HG03103 (cell line): ENCODE data around the gene GATA3.

Source experiments
- ATAC-seq: cut with Tn5 transposase; IDR thresholded peaks from one replicate; pipeline ENCODE4 v1.9.1; 2021; ENCODE audit warnings: low read depth; ENCODE audit not compliant: unreplicated experiment

Gene GATA3

GRCh38 chr10:8037941-8038894, 16.3 kb upstream of the GATA3 start:
- no peak for ATAC-seq

- no peak for ATAC-seq
Measured at GRCh38 chr10:8039321-8039881, 15.1 kb upstream of the GATA3 start.

- no peak for ATAC-seq
Measured at GRCh38 chr10:8040651-8041050, 13.8 kb upstream of the GATA3 start.

- no peak for ATAC-seq
Measured at GRCh38 chr10:8041284-8041991, 13.1 kb upstream of the GATA3 start.

DNA sequence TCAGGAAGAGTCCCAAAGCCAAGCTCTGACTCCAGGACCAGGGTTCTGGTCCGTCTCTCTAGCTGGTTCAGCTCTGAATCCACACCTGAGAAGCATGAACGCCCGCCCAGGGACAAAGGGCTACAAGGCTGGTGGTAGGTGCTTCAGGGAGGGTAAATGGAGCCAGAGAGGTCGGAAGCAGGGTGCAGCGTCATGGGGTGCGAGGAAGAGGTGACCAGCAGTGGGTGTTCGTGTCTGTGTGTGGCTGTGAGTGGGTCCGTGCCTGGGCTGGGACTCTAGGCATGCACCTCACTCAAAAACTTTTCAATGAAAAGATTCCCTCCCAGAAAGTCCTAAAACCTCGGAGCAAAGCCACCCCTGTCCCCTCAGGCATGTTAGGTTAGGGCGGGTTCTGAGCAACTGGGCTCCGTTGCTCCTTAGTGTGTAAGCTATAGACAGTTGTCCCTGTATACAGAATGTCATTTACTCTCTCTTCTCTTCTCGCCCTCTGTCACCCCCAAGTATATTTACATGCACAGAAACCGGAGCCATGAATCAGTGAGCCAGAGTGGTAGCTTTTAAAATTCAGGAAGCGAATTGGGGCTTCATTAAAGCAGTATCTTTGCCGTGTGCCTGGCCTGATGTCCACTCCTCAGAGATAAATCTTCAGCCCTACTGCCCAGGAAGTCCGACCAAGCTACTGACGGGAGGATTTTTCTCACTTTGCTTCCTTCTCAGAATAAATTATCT, 12.3 kb upstream of the GATA3 start:
- ATAC-seq: no peak

DNA sequence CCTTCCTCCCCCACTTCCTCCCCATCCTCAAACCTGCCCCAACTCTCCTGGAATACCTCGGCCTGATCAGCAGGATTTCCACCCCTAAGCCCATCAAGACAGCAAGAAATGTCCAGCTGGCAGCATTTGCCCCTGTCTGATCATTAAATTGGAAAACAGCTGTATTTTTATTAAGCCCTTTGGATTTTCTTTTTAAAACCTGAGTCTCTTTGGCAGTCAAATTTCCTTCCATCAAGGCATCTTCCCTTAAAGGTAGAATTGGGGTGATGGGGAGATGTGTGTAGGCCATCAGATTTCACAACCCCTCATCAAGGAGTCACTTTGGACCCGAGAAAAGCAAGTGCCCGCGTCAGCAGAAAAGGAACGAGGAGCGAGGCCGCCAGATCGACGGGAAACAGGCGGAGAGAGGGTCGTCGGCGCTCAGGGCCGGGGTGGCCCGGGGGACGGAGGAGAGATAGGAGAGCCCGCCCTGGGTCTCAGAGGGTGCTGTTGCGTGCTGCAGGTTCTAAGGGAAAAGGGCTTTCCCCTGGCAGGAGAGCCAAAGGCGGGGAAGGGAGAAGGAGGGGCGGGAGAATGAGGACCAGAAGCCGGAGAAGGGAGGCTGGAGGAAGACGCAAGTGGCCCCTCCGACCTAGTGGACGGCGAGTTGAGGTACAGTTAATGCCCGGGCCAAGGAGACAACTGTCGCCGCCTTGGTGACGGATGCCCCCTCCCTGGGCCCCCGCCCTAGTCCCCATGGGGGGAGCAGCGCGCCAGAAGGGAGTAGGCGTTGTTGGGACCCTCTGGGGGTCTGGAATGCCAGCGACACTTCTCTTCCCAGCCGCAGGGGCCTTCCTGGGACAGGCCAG, 11.5 kb upstream of the GATA3 start:
- no peak for ATAC-seq

- no peak for ATAC-seq
Measured at GRCh38 chr10:8043569-8044306, 10.8 kb upstream of the GATA3 start.

GRCh38 chr10:8044331-8044907, 10.1 kb upstream of the GATA3 start:
- ATAC-seq: no peak

- no peak for ATAC-seq
Measured at GRCh38 chr10:8044908-8045725, 9.4 kb upstream of the GATA3 start.

GRCh38 chr10:8045726-8046494, 8.6 kb upstream of the GATA3 start:
- no peak for ATAC-seq

DNA sequence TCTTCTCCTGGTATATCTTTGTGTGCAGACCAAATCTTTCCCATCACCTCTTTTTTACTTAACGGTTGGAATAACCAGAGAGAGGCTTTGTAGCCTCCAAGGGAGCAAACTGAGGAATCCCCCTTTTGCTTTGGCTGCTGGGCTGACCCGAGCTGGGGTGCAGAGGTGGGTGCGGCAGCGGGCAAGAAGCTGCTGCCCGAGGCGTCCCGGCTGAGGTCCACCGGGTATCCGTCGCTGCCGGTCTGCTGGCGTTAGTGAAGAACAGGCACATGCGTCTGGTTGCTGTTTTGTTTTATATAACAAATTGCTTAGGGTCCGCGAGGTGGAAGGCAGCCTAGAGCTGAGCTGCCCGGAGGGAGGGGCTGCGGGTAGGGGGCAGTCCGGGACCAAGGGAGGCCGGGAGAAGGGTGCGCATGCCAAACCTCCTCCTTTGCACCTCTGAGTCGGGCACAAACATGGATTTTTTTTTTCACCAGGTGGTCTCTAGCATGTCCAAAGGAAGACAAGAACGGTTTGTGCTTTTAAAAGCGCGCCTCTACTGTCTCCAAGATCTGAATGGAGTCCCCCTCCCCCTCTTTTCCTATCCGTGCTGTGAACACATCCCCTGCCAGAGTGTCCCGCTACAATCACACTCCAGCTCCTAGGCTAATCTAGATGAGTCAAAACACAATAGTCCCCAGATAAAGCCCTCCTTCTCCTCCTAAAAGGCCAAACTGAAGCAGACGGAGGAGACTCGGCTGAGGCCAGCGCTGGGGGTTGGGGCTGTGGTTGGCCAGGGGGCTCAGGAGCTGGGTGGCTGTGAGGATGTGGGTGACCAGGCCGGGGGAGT, 6.8 kb upstream of the GATA3 start:
- ATAC-seq: no peak

DNA sequence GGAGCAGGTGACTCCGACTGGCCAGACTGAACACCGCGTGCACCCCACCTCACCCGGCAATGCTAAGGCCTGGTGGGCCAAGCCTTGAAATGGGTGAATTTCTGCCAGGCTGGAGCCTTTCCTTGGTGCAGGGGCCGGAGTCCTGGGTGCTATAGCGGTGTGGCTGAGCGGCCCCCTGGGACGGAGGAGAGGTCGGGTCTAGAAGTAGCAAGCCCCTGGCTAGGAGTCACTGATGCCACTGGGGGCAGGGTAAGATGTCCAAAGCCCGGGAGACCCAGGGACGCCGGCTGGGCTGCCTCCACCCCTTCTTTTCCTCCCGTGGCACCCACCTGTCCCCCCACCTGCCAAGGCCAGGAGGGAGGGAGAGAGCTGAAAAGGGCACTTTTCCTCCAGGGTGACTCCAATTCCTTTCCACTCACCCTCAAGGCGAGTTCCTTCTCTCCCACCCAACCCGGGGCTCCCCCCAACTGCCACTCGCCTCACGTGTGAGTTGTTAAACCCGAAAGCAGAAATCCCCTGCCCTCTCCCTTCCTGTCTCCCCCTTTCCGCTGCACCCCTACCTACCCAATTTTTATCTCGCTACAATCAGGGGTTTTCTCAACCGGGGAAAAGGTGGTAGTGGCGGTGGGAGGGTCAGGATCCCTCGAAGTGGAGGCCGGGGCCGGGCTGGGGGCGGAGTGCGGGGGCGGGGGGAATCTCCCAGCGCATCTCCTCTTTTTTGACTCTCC, 6.0 kb upstream of the GATA3 start:
- no peak for ATAC-seq

- ATAC-seq: no peak
Measured at GRCh38 chr10:8049045-8049864, 5.2 kb upstream of the GATA3 start.

DNA sequence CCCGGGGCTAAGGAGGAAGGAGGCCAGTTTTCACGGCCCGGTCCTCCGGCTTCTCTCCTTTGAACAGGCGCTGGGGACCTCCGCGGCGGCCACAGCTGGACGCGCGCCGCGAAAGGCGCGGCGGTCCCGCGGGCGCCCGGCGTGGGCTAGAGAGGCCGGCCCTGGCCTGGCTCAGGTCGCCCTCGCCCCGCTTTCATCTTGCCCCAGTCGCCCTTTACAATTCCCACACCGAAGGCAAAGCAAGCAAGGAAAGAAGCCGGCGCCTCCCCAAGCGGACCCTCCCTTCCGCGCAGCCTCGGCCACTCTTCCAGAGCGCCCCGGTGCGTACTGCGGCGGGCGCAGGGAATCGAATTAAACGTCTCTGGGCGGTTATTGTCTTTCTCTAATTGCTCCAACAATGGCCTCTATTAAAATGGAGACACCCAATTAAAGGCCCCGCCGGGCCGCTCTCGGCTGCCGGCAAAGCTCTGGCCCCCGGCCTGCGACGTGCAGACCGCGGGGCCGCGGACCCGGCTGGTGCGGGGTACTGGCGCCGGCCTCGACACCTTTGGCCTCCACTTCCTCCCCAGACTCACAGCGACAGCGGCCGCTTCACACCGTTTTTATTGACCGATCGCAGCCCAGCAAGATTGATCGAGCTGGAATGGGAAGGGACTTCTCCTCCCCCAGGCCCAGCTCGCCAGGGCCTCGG, 4.5 kb upstream of the GATA3 start:
- ATAC-seq: no peak
